IMR-90 (cell line): ENCODE data around the gene AAMP.

Experiments used
- BHLHE40 ChIP-seq: fragments of 150-350 bp; IDR thresholded peaks from 2 replicates; pipeline ENCODE4 v1.6.1; 2016; ENCODE audit warnings: mild to moderate bottlenecking, low read depth, low read length
- CEBPB ChIP-seq: IDR thresholded peaks from 2 replicates; pipeline ENCODE4 v1.6.1; 2012; ENCODE audit warnings: low read depth, low read length, improper control_type of control experiment
- CHD1 ChIP-seq: IDR thresholded peaks from 2 replicates; pipeline ENCODE4 v1.6.1; 2012; ENCODE audit warnings: low read depth, low read length, improper control_type of control experiment
- ELK1 ChIP-seq: fragments of 150-350 bp; IDR thresholded peaks from 2 replicates; pipeline ENCODE4 v1.6.1; 2016; ENCODE audit warnings: low read depth, mild to moderate bottlenecking, low read length, moderate library complexity, borderline replicate concordance
- MAFK ChIP-seq: IDR thresholded peaks from 2 replicates; pipeline ENCODE4 v1.6.1; 2012; ENCODE audit warnings: low read depth, low read length, improper control_type of control experiment
- MAZ ChIP-seq: IDR thresholded peaks from 2 replicates; pipeline ENCODE4 v1.6.1; 2012; ENCODE audit warnings: low read depth, mild to moderate bottlenecking, low read length, improper control_type of control experiment, moderate library complexity, borderline replicate concordance
- MXI1 ChIP-seq: IDR thresholded peaks from 2 replicates; pipeline ENCODE4 v1.6.1; 2012; ENCODE audit warnings: low read depth, mild to moderate bottlenecking, low read length, moderate library complexity, borderline replicate concordance
- POLR2A ChIP-seq: IDR thresholded peaks from 2 replicates; pipeline ENCODE4 v1.6.1; 2012; ENCODE audit warnings: mild to moderate bottlenecking, low read depth, low read length
- RAD21 ChIP-seq: IDR thresholded peaks from 2 replicates; pipeline ENCODE4 v1.6.1; 2012; ENCODE audit warnings: low read length, improper control_type of control experiment
- RFX5 ChIP-seq: IDR thresholded peaks from 2 replicates; pipeline ENCODE4 v1.8.0; 2012; ENCODE audit warnings: low read depth, mild to moderate bottlenecking, low read length, moderate library complexity
- SMC3 ChIP-seq: fragments of 150-350 bp; IDR thresholded peaks from 2 replicates; pipeline ENCODE4 v1.6.1; 2016; ENCODE audit warnings: low read depth, mild to moderate bottlenecking, antibody characterized with exemption, low read length, moderate library complexity
- USF2 ChIP-seq: fragments of 150-350 bp; IDR thresholded peaks from 2 replicates; pipeline ENCODE4 v1.6.1; 2017; ENCODE audit warnings: mild to moderate bottlenecking, antibody characterized with exemption, low read length, low read depth
- TF ChIP-seq, protein P1 (sequence below): conservative IDR thresholded peaks from 2 replicates; pipeline ENCODE4 v1.5.1; 2012; ENCODE audit warnings: mild to moderate bottlenecking, low read depth, low read length, improper control_type of control experiment

DNA sequence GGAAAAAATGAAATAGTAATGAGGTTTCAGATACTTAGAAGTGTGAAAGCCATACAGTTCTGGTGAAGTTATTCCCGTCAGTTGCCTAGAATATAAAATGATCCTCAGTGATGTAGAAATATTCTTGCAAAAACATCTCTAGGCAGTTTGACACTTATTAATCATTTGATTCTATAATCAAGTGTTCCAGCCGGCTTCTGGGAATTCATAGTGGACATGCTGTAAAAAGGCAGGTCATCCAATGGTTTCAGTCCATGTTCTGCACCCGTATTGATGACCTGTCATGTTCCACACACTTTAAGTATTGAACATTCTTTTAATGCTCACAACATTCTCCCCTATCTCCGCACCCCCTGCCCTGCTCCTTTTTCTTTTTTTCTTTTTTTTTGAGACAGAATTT, 33.1 kb downstream of the AAMP start:
- TF ChIP-seq MAFK (no peak), POLR2A (no peak), CEBPB (no peak), BHLHE40 (no peak), MXI1 (no peak), SMC3 (no peak), ELK1 (no peak), RAD21 (no peak), MAZ (no peak), USF2 (no peak), RFX5 (no peak), CHD1 (no peak)
- TF ChIP-seq, protein P1, sequence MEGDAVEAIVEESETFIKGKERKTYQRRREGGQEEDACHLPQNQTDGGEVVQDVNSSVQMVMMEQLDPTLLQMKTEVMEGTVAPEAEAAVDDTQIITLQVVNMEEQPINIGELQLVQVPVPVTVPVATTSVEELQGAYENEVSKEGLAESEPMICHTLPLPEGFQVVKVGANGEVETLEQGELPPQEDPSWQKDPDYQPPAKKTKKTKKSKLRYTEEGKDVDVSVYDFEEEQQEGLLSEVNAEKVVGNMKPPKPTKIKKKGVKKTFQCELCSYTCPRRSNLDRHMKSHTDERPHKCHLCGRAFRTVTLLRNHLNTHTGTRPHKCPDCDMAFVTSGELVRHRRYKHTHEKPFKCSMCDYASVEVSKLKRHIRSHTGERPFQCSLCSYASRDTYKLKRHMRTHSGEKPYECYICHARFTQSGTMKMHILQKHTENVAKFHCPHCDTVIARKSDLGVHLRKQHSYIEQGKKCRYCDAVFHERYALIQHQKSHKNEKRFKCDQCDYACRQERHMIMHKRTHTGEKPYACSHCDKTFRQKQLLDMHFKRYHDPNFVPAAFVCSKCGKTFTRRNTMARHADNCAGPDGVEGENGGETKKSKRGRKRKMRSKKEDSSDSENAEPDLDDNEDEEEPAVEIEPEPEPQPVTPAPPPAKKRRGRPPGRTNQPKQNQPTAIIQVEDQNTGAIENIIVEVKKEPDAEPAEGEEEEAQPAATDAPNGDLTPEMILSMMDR, result no peak
